ENCODE measurements around the gene RPL22. TPM values are rescaled to one million over a fixed set of nuclear protein-coding genes. Genes with fewer than 3 reads are reported as not detected.

RPL22 gene
- total and polyA plus RNA-seq, 2 of the 4 experiments (the other 2 are of a cell fraction) = 26.2 to 131 TPM

- Histone ChIP-seq H2BK20ac (ENCODE audit: low read depth, low read length) (no peak overlapping the region), H3K18ac (ENCODE audit: low read depth, low read length) (no peak overlapping the region), H3K36me3 (ENCODE audit: control insufficient read depth, insufficient read depth, low read length) (no peaks in the 10 kb centered on the region), H2AK9ac (replicated peaks; ENCODE audit: low read depth, low read length, poor library complexity) (no peak overlapping the region), H2AFZ (replicated peaks; ENCODE audit: low read length, poor library complexity) (no peak overlapping the region), H3K4me2 (ENCODE audit: low read depth, low read length) (no peak overlapping the region), H2BK15ac (ENCODE audit: low read depth, low read length) (no peak overlapping the region), H3K27me3 (ENCODE audit: control insufficient read depth, insufficient read depth, low read length) (peaks cover 30% of the 10 kb centered on the region), H3K9ac (ENCODE audit: low read depth, low read length) (no peak overlapping the region), H2BK120ac (ENCODE audit: low read depth, low read length) (no peak overlapping the region), H2AK5ac (ENCODE audit: low read depth, low read length) (no peak overlapping the region), H3K27ac (ENCODE audit: insufficient read depth, low read length) (no peak overlapping the region), H2BK5ac (ENCODE audit: low read depth, low read length, poor library complexity, severe bottlenecking) (no peak overlapping the region), H3K4me1 (ENCODE audit: control insufficient read depth, insufficient read depth, low read length) (no peaks in the 10 kb centered on the region), H3K4ac (ENCODE audit: low read depth, low read length) (no peak overlapping the region), H4K91ac (ENCODE audit: insufficient read depth, low read depth, low read length) (no peak overlapping the region), H3K4me3 (ENCODE audit: insufficient read depth, low read depth, low read length) (no peak overlapping the region), H3K14ac (replicated peaks; ENCODE audit: low read depth, low read length) (no peak overlapping the region), H3K9me3 (ENCODE audit: control insufficient read depth, insufficient read depth, low read length) (no peaks in the 10 kb centered on the region), H4K5ac (ENCODE audit: low read depth, low read length) (no peak overlapping the region), H4K8ac (ENCODE audit: low read depth in 2 of 2, low read length in 2 of 2) (no peak overlapping the region), H3K23ac (ENCODE audit: low read depth, low read length) (no peak overlapping the region), H4K20me1 (ENCODE audit: insufficient read depth, low read length) (no peaks in the 10 kb centered on the region), H3K56ac (ENCODE audit: extremely low read depth, insufficient read depth, low read length) (no peak overlapping the region), H3K9me1 (ENCODE audit: insufficient read depth, low read length) (no peaks in the 10 kb centered on the region), H3K79me1 (ENCODE audit: low read depth in 1 of 2, low read length in 2 of 2) (no peaks in the 10 kb centered on the region)
- in situ Hi-C loops (cut with MboI; ENCODE audit: low sequenced_read_pairs) (no loop called here), intact Hi-C loops (cut with micrococcal nuclease) (no loop called here), dilution Hi-C loops (cut with HindIII; ENCODE audit: low sequenced_read_pairs, unreplicated experiment) (no loop called here)
- ATAC-seq (ENCODE audit: low read depth) (no peak), DNase-seq (no peak)
- POLR2A ChIA-PET (ENCODE audit: unreplicated experiment) = interaction anchor here (0.6 kb wide), 1 partner anchor 17 kb away, joined by 3 read pairs; no protein-coding TSS in a partner anchor
- WGBS, 2 experiments (ENCODE audit: extremely low coverage in 2 of 2, insufficient read length in 1 of 2) = no CpG with 5 or more reads among the region's 2 CpGs
- CTCF ChIA-PET = no interaction called here
- BruUV-seq (replicated peaks) = no TSS peak
- TF ChIP-seq CHD1 (IDR thresholded peaks at IDR 0.05; ENCODE audit: low read depth, low read length) = no peak
- TF ChIP-seq, protein P1, sequence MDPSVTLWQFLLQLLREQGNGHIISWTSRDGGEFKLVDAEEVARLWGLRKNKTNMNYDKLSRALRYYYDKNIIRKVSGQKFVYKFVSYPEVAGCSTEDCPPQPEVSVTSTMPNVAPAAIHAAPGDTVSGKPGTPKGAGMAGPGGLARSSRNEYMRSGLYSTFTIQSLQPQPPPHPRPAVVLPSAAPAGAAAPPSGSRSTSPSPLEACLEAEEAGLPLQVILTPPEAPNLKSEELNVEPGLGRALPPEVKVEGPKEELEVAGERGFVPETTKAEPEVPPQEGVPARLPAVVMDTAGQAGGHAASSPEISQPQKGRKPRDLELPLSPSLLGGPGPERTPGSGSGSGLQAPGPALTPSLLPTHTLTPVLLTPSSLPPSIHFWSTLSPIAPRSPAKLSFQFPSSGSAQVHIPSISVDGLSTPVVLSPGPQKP (IDR thresholded peaks at IDR 0.05; ENCODE audit: borderline replicate concordance, low read depth, low read length) = no peak
- TF ChIP-seq, protein P2, sequence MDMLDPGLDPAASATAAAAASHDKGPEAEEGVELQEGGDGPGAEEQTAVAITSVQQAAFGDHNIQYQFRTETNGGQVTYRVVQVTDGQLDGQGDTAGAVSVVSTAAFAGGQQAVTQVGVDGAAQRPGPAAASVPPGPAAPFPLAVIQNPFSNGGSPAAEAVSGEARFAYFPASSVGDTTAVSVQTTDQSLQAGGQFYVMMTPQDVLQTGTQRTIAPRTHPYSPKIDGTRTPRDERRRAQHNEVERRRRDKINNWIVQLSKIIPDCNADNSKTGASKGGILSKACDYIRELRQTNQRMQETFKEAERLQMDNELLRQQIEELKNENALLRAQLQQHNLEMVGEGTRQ (IDR thresholded peaks at IDR 0.05; ENCODE audit: low read depth, low read length) = peak; percentile 26; the same call in 1 of the 2 replicates
Observed at GRCh38 chr1:6140413-6140812, 59.0 kb downstream of the RPL22 start.

All from IMR-90 (cell line).